Smooth muscle cell (in vitro differentiated cells): ENCODE measurements around the gene ROR1. TPM values are rescaled to one million over a fixed set of nuclear protein-coding genes. Genes with fewer than 3 reads are reported as not detected.
A peak's percentile ranks its signal among the peaks of the same experiment; 100 is the strongest.

Experiments
- DNase-seq: peaks from one replicate; lab custom pipeline; 2025; ENCODE audit not compliant: unreplicated experiment; lab: John Stamatoyannopoulos, UW
- H2AFZ ChIP-seq: fragments of 200-600 bp; sonication (generic); 2 replicates; pipeline ENCODE4 v1.6.0; 2016; ENCODE audit warnings: antibody characterized with exemption, low read depth, mild to moderate bottlenecking
- H3F3A ChIP-seq: fragments of 200-600 bp; sonication (generic); 2 replicates; pipeline ENCODE4 v1.6.0; 2017; ENCODE audit warnings: antibody characterized with exemption, low read depth
- H3K27ac ChIP-seq: fragments of 200-600 bp; sonication (generic); 2 replicates; pipeline ENCODE4 v1.5.1; 2016; ENCODE audit warnings: low read depth, mild to moderate bottlenecking
- H3K27me3 ChIP-seq: fragments of 200-600 bp; sonication (generic); 2 replicates; pipeline ENCODE4 v1.6.1; 2016; ENCODE audit warnings: low read depth, mild to moderate bottlenecking
- H3K36me3 ChIP-seq: fragments of 200-600 bp; sonication (generic); 2 replicates; pipeline ENCODE4 v1.5.1; 2016; ENCODE audit warnings: low read depth
- H3K4me1 ChIP-seq: fragments of 200-600 bp; sonication (generic); 2 replicates; pipeline ENCODE4 v1.5.1; 2016; ENCODE audit warnings: low read depth
- H3K4me2 ChIP-seq: fragments of 200-600 bp; sonication (generic); 2 replicates; pipeline ENCODE4 v1.6.0; 2016; ENCODE audit warnings: mild to moderate bottlenecking
- H3K4me3 ChIP-seq: fragments of 200-600 bp; sonication (generic); 2 replicates; pipeline ENCODE4 v1.5.1; 2016; ENCODE audit warnings: mild to moderate bottlenecking
- H3K79me2 ChIP-seq: fragments of 200-600 bp; sonication (generic); 2 replicates; pipeline ENCODE4 v1.6.0; 2016; ENCODE audit warnings: low read depth, mild to moderate bottlenecking
- H3K9ac ChIP-seq: fragments of 200-600 bp; sonication (generic); 2 replicates; pipeline ENCODE4 v1.6.0; 2016; ENCODE audit warnings: low read depth
- H3K9me3 ChIP-seq: fragments of 200-600 bp; sonication (generic); replicated peaks from 2 replicates; pipeline ENCODE4 v1.5.1; 2016; ENCODE audit warnings: low read depth
- H4K20me1 ChIP-seq: fragments of 200-600 bp; sonication (generic); 2 replicates; pipeline ENCODE4 v1.6.0; 2016; ENCODE audit warnings: low read depth
- WGBS: methylation state at CpG from one replicate; pipeline ENCODE4 v1.1.7; 2016; ENCODE audit warnings: low lambda C conversion rate; 5-methylcytosine and 5-hydroxymethylcytosine counted together
- polyA plus RNA-seq: library from polyadenylated mRNA; unstranded; fragments of >200 nt; fragmentation: Nextera tagmentation; extraction: Ambion mirVana; gene quantifications from 2 replicates; pipeline ENCODE4 v1.2.1, GENCODE V29; 2016
- total RNA-seq: library from RNA; depleted of rRNA; stranded (reverse); fragments of >200 nt; gene quantifications from 2 replicates; pipeline ENCODE4 v1.2.3, GENCODE V29; 2014
- TF ChIP-seq, protein P1 (sequence below): fragments of 200-600 bp; sonication (generic); IDR thresholded peaks from 2 replicates; pipeline ENCODE4 v1.5.1; 2017; ENCODE audit warnings: borderline replicate concordance, mild to moderate bottlenecking, antibody characterized with exemption; ENCODE audit not compliant: insufficient read depth, poor library complexity, severe bottlenecking

Gene ROR1
- total and polyA plus RNA-seq, 2 experiments from 2014 or later = 3.3 to 7.2 TPM

DNA sequence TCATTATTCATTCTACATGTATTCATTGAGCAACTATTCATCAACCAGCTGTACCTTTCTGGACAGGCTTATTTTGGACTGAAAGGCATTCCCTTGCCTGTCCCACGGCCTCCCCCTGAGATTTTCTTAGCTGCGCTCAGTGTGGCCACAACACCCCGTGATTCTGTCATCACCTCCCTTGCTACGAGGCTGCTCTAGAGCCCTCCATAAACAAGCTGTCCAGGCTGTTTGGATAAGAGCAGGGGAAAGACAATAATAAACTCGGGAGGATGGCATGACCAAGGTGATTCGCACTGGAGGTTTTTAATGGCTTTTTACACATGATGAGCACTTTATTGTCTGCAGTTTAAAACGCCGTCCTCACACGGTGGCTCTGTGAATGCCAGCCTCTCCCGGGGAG lies 139.7 kb downstream of the ROR1 start:
- Histone ChIP-seq H3F3A (peaks cover 3% of the 10 kb centered on the region), H3K4me1 (peaks cover 18% of the 10 kb centered on the region), H3K9me3 (no peaks in the 10 kb centered on the region), H3K4me3 (no peak overlapping the region), H4K20me1 (peaks cover 3% of the 10 kb centered on the region), H3K9ac (no peak overlapping the region), H3K36me3 (no peaks in the 10 kb centered on the region), H3K4me2 (peak overlapping the region; percentile 56), H2AFZ (no peak overlapping the region), H3K79me2 (no peaks in the 10 kb centered on the region), H3K27me3 (peaks cover 58% of the 10 kb centered on the region), H3K27ac (no peak overlapping the region)
- TF ChIP-seq, protein P1, sequence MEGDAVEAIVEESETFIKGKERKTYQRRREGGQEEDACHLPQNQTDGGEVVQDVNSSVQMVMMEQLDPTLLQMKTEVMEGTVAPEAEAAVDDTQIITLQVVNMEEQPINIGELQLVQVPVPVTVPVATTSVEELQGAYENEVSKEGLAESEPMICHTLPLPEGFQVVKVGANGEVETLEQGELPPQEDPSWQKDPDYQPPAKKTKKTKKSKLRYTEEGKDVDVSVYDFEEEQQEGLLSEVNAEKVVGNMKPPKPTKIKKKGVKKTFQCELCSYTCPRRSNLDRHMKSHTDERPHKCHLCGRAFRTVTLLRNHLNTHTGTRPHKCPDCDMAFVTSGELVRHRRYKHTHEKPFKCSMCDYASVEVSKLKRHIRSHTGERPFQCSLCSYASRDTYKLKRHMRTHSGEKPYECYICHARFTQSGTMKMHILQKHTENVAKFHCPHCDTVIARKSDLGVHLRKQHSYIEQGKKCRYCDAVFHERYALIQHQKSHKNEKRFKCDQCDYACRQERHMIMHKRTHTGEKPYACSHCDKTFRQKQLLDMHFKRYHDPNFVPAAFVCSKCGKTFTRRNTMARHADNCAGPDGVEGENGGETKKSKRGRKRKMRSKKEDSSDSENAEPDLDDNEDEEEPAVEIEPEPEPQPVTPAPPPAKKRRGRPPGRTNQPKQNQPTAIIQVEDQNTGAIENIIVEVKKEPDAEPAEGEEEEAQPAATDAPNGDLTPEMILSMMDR = no peak
- 21% methylated on average over 10 of the region's 10 CpGs for WGBS
- no peak for DNase-seq

DNA sequence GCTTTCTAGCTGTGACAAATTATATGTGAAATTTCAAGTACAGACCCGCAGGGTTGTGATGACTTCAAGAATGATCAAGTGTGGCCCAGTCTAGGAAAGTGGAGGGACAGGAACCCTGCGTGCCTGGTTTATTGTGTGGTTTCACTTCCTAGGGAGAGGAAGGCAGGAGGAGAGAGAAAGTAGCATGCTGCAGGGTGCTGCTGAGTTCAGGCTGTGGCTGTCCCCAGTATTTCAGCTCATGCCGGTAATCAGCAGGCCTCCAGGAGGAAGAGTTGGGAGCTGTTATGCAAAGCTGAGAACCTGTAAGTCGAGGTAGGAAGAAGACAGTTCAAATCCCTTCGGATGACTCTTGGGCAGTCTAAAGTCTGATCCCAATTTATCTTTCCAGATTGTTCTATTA lies 140.4 kb downstream of the ROR1 start:
- Histone ChIP-seq H3K9me3 (no peaks in the 10 kb centered on the region), H3K36me3 (no peaks in the 10 kb centered on the region), H3K4me2 (no peak overlapping the region), H3K27ac (no peak overlapping the region), H3K79me2 (no peaks in the 10 kb centered on the region), H3F3A (peaks cover 3% of the 10 kb centered on the region), H3K27me3 (peaks cover 58% of the 10 kb centered on the region), H3K9ac (no peak overlapping the region), H3K4me1 (peaks cover 18% of the 10 kb centered on the region), H3K4me3 (no peak overlapping the region), H4K20me1 (peaks cover 3% of the 10 kb centered on the region), H2AFZ (no peak overlapping the region)
- WGBS = 64% methylated on average over 5 of the region's 5 CpGs
- TF ChIP-seq, protein P1 = no peak
- no peak for DNase-seq

DNA sequence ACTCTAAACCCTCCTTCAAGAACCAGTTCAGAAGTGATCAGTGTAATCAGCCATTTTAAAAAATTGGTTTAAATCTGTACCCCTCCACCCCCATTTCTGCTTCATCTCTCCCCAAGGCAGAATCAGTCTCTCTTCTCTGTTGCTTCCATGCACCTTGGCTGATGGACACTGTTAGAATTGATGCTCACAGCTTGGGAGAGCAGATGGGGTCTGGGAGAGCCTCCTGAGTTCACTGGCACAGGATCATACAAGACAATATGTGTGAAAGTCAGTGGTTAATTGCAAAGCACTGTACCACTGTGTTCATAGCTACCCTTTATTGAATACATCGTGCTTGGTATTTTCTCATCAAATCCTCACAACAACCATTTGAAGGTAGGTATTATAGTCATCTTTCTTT lies 140.9 kb downstream of the ROR1 start:
- H3K4me1 ChIP-seq = peaks cover 21% of the 10 kb centered on the region
- 95% methylated on average over 1 of the region's 1 CpG for WGBS
- no peak overlapping the region for H3K27ac ChIP-seq
- H3K79me2 ChIP-seq = no peaks in the 10 kb centered on the region
- H3K9me3 ChIP-seq = no peaks in the 10 kb centered on the region
- no peaks in the 10 kb centered on the region for H3K36me3 ChIP-seq
- no peak overlapping the region for H3K4me2 ChIP-seq
- DNase-seq = no peak
- peaks cover 3% of the 10 kb centered on the region for H4K20me1 ChIP-seq
- H3K27me3 ChIP-seq = peaks cover 58% of the 10 kb centered on the region
- no peak overlapping the region for H3K4me3 ChIP-seq
- H3K9ac ChIP-seq = no peak overlapping the region
- TF ChIP-seq, protein P1 = no peak
- no peak overlapping the region for H2AFZ ChIP-seq
- peaks cover 3% of the 10 kb centered on the region for H3F3A ChIP-seq

DNA sequence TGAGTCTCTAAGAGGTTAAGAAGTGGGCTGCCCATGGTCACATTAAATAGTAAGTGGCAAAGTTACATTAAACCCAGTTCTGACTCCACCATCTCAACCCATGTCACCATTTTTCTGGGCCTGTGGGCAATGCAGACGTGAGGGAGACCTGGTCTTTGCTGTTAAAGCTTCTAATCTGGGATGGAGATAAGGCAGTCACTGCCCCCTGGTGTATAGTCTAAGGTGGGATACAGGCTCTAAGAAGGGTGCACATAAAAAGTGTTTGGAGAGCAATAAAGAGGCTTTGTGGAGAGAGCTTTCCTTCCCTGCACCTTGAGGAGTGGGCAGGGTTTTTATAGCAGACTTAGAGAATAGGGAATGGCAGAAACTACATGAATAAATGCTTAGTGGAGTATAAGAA lies 141.3 kb downstream of the ROR1 start:
- H3K4me1 ChIP-seq = peaks cover 25% of the 10 kb centered on the region
- H4K20me1 ChIP-seq = peaks cover 3% of the 10 kb centered on the region
- H3K9me3 ChIP-seq = no peaks in the 10 kb centered on the region
- H3K4me2 ChIP-seq = no peak overlapping the region
- H3K27ac ChIP-seq = no peak overlapping the region
- no peak for DNase-seq
- H3K79me2 ChIP-seq = no peaks in the 10 kb centered on the region
- peaks cover 3% of the 10 kb centered on the region for H3F3A ChIP-seq
- no peak overlapping the region for H2AFZ ChIP-seq
- H3K36me3 ChIP-seq = no peaks in the 10 kb centered on the region
- peaks cover 58% of the 10 kb centered on the region for H3K27me3 ChIP-seq
- H3K4me3 ChIP-seq = no peak overlapping the region
- TF ChIP-seq, protein P1 = peak; percentile 13
- WGBS = 80% methylated on average over 1 of the region's 1 CpG
- H3K9ac ChIP-seq = no peak overlapping the region
